K562 (cell line): ENCODE measurements around the gene ABI3BP. TPM values are rescaled to one million over a fixed set of nuclear protein-coding genes. Genes with fewer than 3 reads are reported as not detected.

ENCODE experiments used
- ATAC-seq: fragments of 200-7000 bp; cut with Tn5 transposase; 3 replicates; pipeline ENCODE4 v1.9.1; 2020; ENCODE audit warnings: moderate library complexity
- BruUV-seq: library from RNA; stranded (reverse); fragments of 400-500 nt; replicated peaks from 2 replicates; lab custom pipeline; 2021; lab: Mats Ljungman, UMichigan
- CTCF ChIA-PET: fragments of 300-600 bp; formaldehyde crosslinking; extraction: SDS; loops from one replicate; lab custom pipeline; 2021; ENCODE audit warnings: low intra/inter-chr PET ratio; lab: Yijun Ruan, JAX
- POLR2A ChIA-PET: fragments of 300-600, 350-650 bp; sonication (Branson Sonifier 250); formaldehyde crosslinking; extraction: SDS; loops from one replicate; lab custom pipeline; 2021; ENCODE audit warnings: antibody characterized with exemption, inconsistent platforms; lab: Yijun Ruan, JAX
- DNase-seq, 4 experiments: peaks; one replicate each; pipeline versions ENCODE4 v3.0.0 to v3.0.0-alpha.2; 2011 to 2018; ENCODE audit warnings: low spot score in 3 of 4, mixed read lengths in 3 of 4; ENCODE audit errors: extremely low read depth in 1 of 4
- FAIRE-seq: peaks from 2 replicates; lab custom pipeline; 2011; peaks lifted over from hg19 to GRCh38; lab: Jason Lieb, UNC
- H2AFZ ChIP-seq: 2 replicates; pipeline ENCODE4 v1.6.0; 2011; ENCODE audit warnings: low read depth, low read length, control low read depth, inconsistent platforms
- H3K27ac ChIP-seq: fragments of 200-600 bp; 3 replicates; pipeline ENCODE4 v1.8.0; 2011; ENCODE audit warnings: low read depth, mild to moderate bottlenecking, control low read depth, inconsistent platforms, low read length, moderate library complexity, mixed read lengths; ENCODE audit errors: extremely low read depth
- H3K27me3 ChIP-seq, 2 experiments: fragments of 300-600 bp in 1 of 2; 2 replicates in 1 of 2; 3 replicates in 1 of 2; pipeline versions ENCODE4 v1.6.0 to v1.8.0; 2011; ENCODE audit warnings: inconsistent platforms in 2 of 2, low read length in 2 of 2, mild to moderate bottlenecking in 1 of 2, mixed read lengths in 1 of 2, moderate library complexity in 1 of 2; ENCODE audit not compliant: control insufficient read depth in 2 of 2, insufficient read depth in 2 of 2
- H3K36me3 ChIP-seq: fragments of 300-600 bp; 3 replicates; pipeline ENCODE4 v1.8.0; 2011; ENCODE audit warnings: mild to moderate bottlenecking, low read length, inconsistent platforms; ENCODE audit not compliant: control insufficient read depth, insufficient read depth
- H3K4me1 ChIP-seq, 2 experiments: fragments of 200-600 bp in 1 of 2; replicated peaks in 1 of 2; 2 replicates in 1 of 2; 3 replicates in 1 of 2; pipeline versions ENCODE4 v1.5.1 to v1.8.0; 2011; ENCODE audit warnings: inconsistent platforms in 2 of 2, low read length in 2 of 2, mild to moderate bottlenecking in 1 of 2, mixed read lengths in 1 of 2, moderate library complexity in 1 of 2; ENCODE audit not compliant: control insufficient read depth in 2 of 2, insufficient read depth in 2 of 2
- H3K4me2 ChIP-seq: 2 replicates; pipeline ENCODE4 v1.6.1; 2011; ENCODE audit warnings: low read length, control low read depth, inconsistent platforms, mixed read lengths; ENCODE audit not compliant: insufficient read depth
- H3K4me3 ChIP-seq: fragments of 200-600 bp; sonication (generic), shearing (Covaris generic); 2 replicates; pipeline ENCODE4 v1.5.1; 2016; ENCODE audit warnings: control low read depth, inconsistent platforms
- H3K79me2 ChIP-seq: fragments of 200-600 bp; 3 replicates; pipeline ENCODE4 v1.8.0; 2011; ENCODE audit warnings: low read length, inconsistent platforms; ENCODE audit not compliant: control insufficient read depth, insufficient read depth
- H3K9ac ChIP-seq, 2 experiments: 2 replicates each; pipeline versions ENCODE4 v1.6.0 to v1.6.1; 2011; ENCODE audit warnings: low read depth in 2 of 2, low read length in 2 of 2, control low read depth in 1 of 2, inconsistent platforms in 1 of 2, mild to moderate bottlenecking in 1 of 2, mixed read lengths in 1 of 2; ENCODE audit not compliant: insufficient read depth in 1 of 2
- H3K9me1 ChIP-seq: one replicate; pipeline ENCODE4 v1.6.0; 2011; ENCODE audit warnings: inconsistent platforms, mild to moderate bottlenecking, low read length, moderate library complexity; ENCODE audit not compliant: control insufficient read depth, insufficient read depth
- H3K9me3 ChIP-seq: replicated peaks from 2 replicates; pipeline ENCODE4 v1.5.1; 2011; ENCODE audit warnings: low read depth, low read length, inconsistent platforms; ENCODE audit not compliant: control insufficient read depth, insufficient read depth
- H4K20me1 ChIP-seq: replicated peaks from 2 replicates; pipeline ENCODE4 v1.6.1; 2011; ENCODE audit warnings: low read length, inconsistent platforms, mixed read lengths; ENCODE audit not compliant: control insufficient read depth, insufficient read depth
- CEBPG ChIP-seq, 3 experiments: fragments of 200-800 bp in 1 of 3; sonication (Bioruptor generic) in 1 of 3; sonication (generic) in 1 of 3; formaldehyde crosslinking in 1 of 3; IDR thresholded peaks in 2 of 3; conservative IDR thresholded peaks in 1 of 3; 2 replicates each; pipeline versions ENCODE4 v1.6.1 to v1.8.0; 2016 to 2022; ENCODE audit warnings: missing compliant biosample characterization in 2 of 3, missing genetic modification characterization in 2 of 3, mild to moderate bottlenecking in 1 of 3, missing genetic modification reagents in 1 of 3
- POU5F1 ChIP-seq: fragments of 150-350 bp; IDR thresholded peaks from 2 replicates; pipeline ENCODE4 v1.6.1; 2014; ENCODE audit warnings: borderline replicate concordance, low read length, low read depth, mild to moderate bottlenecking; ENCODE audit not compliant: partially characterized antibody
- PTTG1 ChIP-seq: fragments of 450-650 bp; IDR thresholded peaks from 2 replicates; pipeline ENCODE4 v1.6.1; 2016; ENCODE audit warnings: low read depth, mild to moderate bottlenecking, missing genetic modification characterization, missing compliant biosample characterization
- RCOR1 ChIP-seq, 2 experiments: IDR thresholded peaks; 2 replicates each; pipeline ENCODE4 v1.6.1; 2012; ENCODE audit warnings: low read depth in 2 of 2, low read length in 2 of 2, borderline replicate concordance in 1 of 2, improper control_type of control experiment in 1 of 2
- ZBTB7A ChIP-seq: IDR thresholded peaks from 2 replicates; pipeline ENCODE4 v1.6.1; 2011; ENCODE audit warnings: low read depth, mild to moderate bottlenecking, low read length, moderate library complexity, borderline replicate concordance; ENCODE audit not compliant: control insufficient read depth
- ZNF23 ChIP-seq: fragments of 250-450 bp; sonication (Bioruptor Pico); IDR thresholded peaks from 2 replicates; pipeline ENCODE4 v1.4.0; 2020; ENCODE audit warnings: mild to moderate bottlenecking
- ZNF695 ChIP-seq: fragments of 450-650 bp; formaldehyde crosslinking; IDR thresholded peaks from 2 replicates; pipeline ENCODE4 v1.4.0; 2020; ENCODE audit warnings: mild to moderate bottlenecking, moderate library complexity
- WGBS: fragments of 100-300 bp; shearing (Covaris generic); methylation state at CpG from one replicate; pipeline ENCODE4 v1.1.6; 2016; ENCODE audit warnings: low coverage, mixed read lengths; ENCODE audit not compliant: insufficient coverage; ENCODE audit errors: missing lambda C conversion rate; 5-methylcytosine and 5-hydroxymethylcytosine counted together
- in situ Hi-C: fragments of 300-500 bp; cut with MboI; formaldehyde crosslinking; loops from 4 replicates; pipeline ENCODE4 v1.15.0; 2018; ENCODE audit warnings: inconsistent platforms, mixed read lengths
- intact Hi-C: fragments of 100-400 bp; cut with micrococcal nuclease; formaldehyde crosslinking; loops from 2 replicates; pipeline ENCODE4 v1.14.2; 2022
- polyA plus RNA-seq, 8 experiments: library from polyadenylated mRNA; depleted of rRNA in 4 of 8; stranded (reverse) in 5 of 8; unstranded in 3 of 8; fragments of >200 nt; fragmentation: Nextera tagmentation in 2 of 8; fragmentation: Illumina TruSeq in 1 of 8; extraction: Ambion mirVana in 2 of 8; extraction: Trizol in 1 of 8; gene quantifications; 2 replicates each; pipeline versions ENCODE4 v1.2.1 to v1.2.3, GENCODE V29; 2011 to 2014; ENCODE audit warnings: inconsistent platforms in 1 of 8, missing spikeins in 1 of 8
- total RNA-seq, 7 experiments: library from RNA; depleted of rRNA in 6 of 7; stranded (reverse); fragments of >200 nt in 6 of 7; fragmentation: Illumina TruSeq in 2 of 7; extraction: Trizol in 2 of 7; gene quantifications; 2 replicates each; pipeline versions ENCODE4 v1.2.1 to v1.2.3, GENCODE V29; 2011 to 2021; ENCODE audit warnings: low replicate concordance in 1 of 7
- TF ChIP-seq, protein P1 (sequence below): fragments of 450-650 bp; IDR thresholded peaks from 2 replicates; pipeline ENCODE4 v1.6.1; 2017; ENCODE audit warnings: mild to moderate bottlenecking, moderate library complexity

ABI3BP gene
- total and polyA plus RNA-seq, 9 of the 15 experiments (the other 6 are each of a cell fraction or from before 2014, with no cell fraction given): 0.01 to 0.24 (median 0.06) TPM; not detected in 5

DNA sequence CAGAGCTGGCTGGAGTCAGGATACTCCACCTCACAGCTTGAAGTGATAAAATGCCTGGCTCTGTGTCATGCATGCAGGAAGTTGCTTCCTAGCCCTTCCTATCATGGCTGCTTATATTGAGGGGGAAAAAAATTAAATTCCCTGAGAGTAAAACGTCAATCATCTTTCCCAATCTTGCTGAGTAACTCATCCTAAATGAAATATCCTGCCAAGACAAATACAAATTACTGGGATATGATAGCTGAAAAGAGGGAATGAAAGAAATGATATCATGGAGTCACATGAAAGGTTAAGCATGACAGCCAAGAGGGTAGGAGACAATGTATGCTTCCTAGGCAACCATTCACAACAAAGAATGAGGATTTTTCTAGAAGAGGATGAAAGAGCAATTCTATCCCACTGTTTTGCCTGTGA is 110.6 kb downstream of the ABI3BP start:
- TF ChIP-seq POU5F1: no peak
- no peak for TF ChIP-seq ZNF695 (CRISPR knock-in tag)
- TF ChIP-seq CEBPG (CRISPR knock-in tag; IDR thresholded peaks at IDR 0.05): no peak
- TF ChIP-seq CEBPG (tag; conservative IDR thresholded peaks at IDR 0.05 in 1 of 2, IDR thresholded peaks at IDR 0.05 in 1 of 2): no peak
- no peak for TF ChIP-seq ZNF23 (CRISPR knock-in tag)
- TF ChIP-seq, protein P1, sequence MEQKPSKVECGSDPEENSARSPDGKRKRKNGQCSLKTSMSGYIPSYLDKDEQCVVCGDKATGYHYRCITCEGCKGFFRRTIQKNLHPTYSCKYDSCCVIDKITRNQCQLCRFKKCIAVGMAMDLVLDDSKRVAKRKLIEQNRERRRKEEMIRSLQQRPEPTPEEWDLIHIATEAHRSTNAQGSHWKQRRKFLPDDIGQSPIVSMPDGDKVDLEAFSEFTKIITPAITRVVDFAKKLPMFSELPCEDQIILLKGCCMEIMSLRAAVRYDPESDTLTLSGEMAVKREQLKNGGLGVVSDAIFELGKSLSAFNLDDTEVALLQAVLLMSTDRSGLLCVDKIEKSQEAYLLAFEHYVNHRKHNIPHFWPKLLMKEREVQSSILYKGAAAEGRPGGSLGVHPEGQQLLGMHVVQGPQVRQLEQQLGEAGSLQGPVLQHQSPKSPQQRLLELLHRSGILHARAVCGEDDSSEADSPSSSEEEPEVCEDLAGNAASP: no peak
- TF ChIP-seq RCOR1 (IDR thresholded peaks at IDR 0.05; ENCODE audit: borderline replicate concordance in 1 of 2, low read depth in 2 of 2, low read length in 2 of 2): no peak
- no peak for TF ChIP-seq PTTG1 (tag)
- TF ChIP-seq ZBTB7A: no peak
- TF ChIP-seq, all 486 proteins: peak for 0
- BruUV-seq: no TSS peak
- intact Hi-C loops (no loop called here), in situ Hi-C loops (no loop called here)
- no peak overlapping the region for H2AFZ ChIP-seq
- no peaks in the 10 kb centered on the region for H4K20me1 ChIP-seq
- H3K36me3 ChIP-seq: no peaks in the 10 kb centered on the region
- no peak overlapping the region for H3K4me2 ChIP-seq
- no peak overlapping the region for H3K27ac ChIP-seq
- H3K9me3 ChIP-seq: no peaks in the 10 kb centered on the region
- CTCF ChIA-PET: no interaction called here
- FAIRE-seq: no peak
- no peak for DNase-seq
- no peaks in the 10 kb centered on the region for H3K79me2 ChIP-seq
- POLR2A ChIA-PET: no interaction called here
- no peaks in the 10 kb centered on the region for H3K9me1 ChIP-seq
- ATAC-seq: no peak
- H3K4me1 ChIP-seq: no peaks in the 10 kb centered on the region
- H3K4me3 ChIP-seq: no peak overlapping the region
- no peaks in the 10 kb centered on the region for H3K27me3 ChIP-seq
- H3K9ac ChIP-seq: no peak overlapping the region
- 0% methylated on average over 1 of the region's 1 CpG for WGBS
